CD4-positive, alpha-beta T cell (primary cell): ENCODE results near the gene SEC16A. TPM values are rescaled to one million over a fixed set of nuclear protein-coding genes. Genes with fewer than 3 reads are reported as not detected.

ENCODE experiments used
- ATAC-seq: fragments of 200-7000 bp; cut with Tn5 transposase; one replicate; pipeline ENCODE4 v1.10.0; 2022; ENCODE audit warnings: mild to moderate bottlenecking; ENCODE audit not compliant: poor library complexity
- CTCF ChIA-PET: fragments of 350-600 bp; sonication (Branson Sonifier 250); formaldehyde crosslinking; loops from one replicate; lab custom pipeline; 2021; ENCODE audit warnings: antibody characterized with exemption, inconsistent platforms; lab: Charles Lee
- POLR2A ChIA-PET: fragments of 350-600 bp; sonication (Branson Sonifier 250); formaldehyde crosslinking; loops from one replicate; lab custom pipeline; 2021; ENCODE audit warnings: antibody characterized with exemption, inconsistent platforms; lab: Charles Lee
- DNase-seq, 14 experiments: peaks; one replicate each; pipeline ENCODE4 v3.0.0-alpha.2; 2013 to 2020; ENCODE audit warnings: mixed read lengths in 2 of 14
- H3K27ac ChIP-seq, 2 donors: one replicate each; pipeline versions ENCODE4 v1.5.1 to v1.7.0; 2013; ENCODE audit warnings: low read length in 2 of 2, low read depth in 1 of 2, mild to moderate bottlenecking in 1 of 2
- H3K27me3 ChIP-seq, 2 experiments: 1 replicate in 1 of 2; 2 replicates in 1 of 2; pipeline versions ENCODE4 v1.6.1 to v1.7.0; 2013; ENCODE audit warnings: low read length in 2 of 2, control low read depth in 1 of 2, mild to moderate bottlenecking in 1 of 2, moderate library complexity in 1 of 2; ENCODE audit not compliant: insufficient read depth in 2 of 2, control insufficient read depth in 1 of 2
- H3K36me3 ChIP-seq: one replicate; pipeline ENCODE4 v1.6.1; 2013; ENCODE audit warnings: low read length, control low read depth; ENCODE audit not compliant: insufficient read depth
- H3K4me1 ChIP-seq: one replicate; pipeline ENCODE4 v1.6.1; 2013; ENCODE audit warnings: low read length, control low read depth; ENCODE audit not compliant: insufficient read depth
- H3K4me3 ChIP-seq: one replicate; pipeline ENCODE4 v1.5.1; 2013; ENCODE audit warnings: mild to moderate bottlenecking, low read length, moderate library complexity
- H3K9me3 ChIP-seq, 2 experiments: 1 replicate in 1 of 2; 2 replicates in 1 of 2; pipeline versions ENCODE4 v1.6.1 to v1.7.0; 2013; ENCODE audit warnings: low read length in 2 of 2, mild to moderate bottlenecking in 2 of 2, control low read depth in 1 of 2, moderate library complexity in 1 of 2; ENCODE audit not compliant: control insufficient read depth in 1 of 2, insufficient read depth in 1 of 2
- H3K27ac Mint-ChIP-seq: one replicate; pipeline ENCODE4 v1.8.0; 2020; ENCODE audit warnings: mixed read lengths
- H3K27me3 Mint-ChIP-seq: one replicate; pipeline ENCODE4 v1.8.0; 2021; ENCODE audit warnings: mixed read lengths
- H3K36me3 Mint-ChIP-seq: one replicate; pipeline ENCODE4 v1.8.0; 2021; ENCODE audit warnings: low read depth, mixed read lengths
- H3K4me1 Mint-ChIP-seq: one replicate; pipeline ENCODE4 v1.8.0; 2021; ENCODE audit warnings: low read depth, mixed read lengths
- H3K4me3 Mint-ChIP-seq: one replicate; pipeline ENCODE4 v1.8.0; 2020; ENCODE audit warnings: mild to moderate bottlenecking, mixed read lengths
- H3K9me3 Mint-ChIP-seq: one replicate; pipeline ENCODE4 v1.8.0; 2020; ENCODE audit warnings: mixed read lengths
- intact Hi-C, 2 experiments: fragments of 100-400 bp; cut with DNase I in 1 of 2; cut with micrococcal nuclease in 1 of 2; formaldehyde crosslinking; loops; one replicate each; pipeline versions ENCODE4 v1.15.1 to v1.9.0; 2023 to 2025; cut with DNase I, micrococcal nuclease
- polyA plus RNA-seq, 2 donors: library from polyadenylated mRNA; unstranded; fragments of 120-200 nt; gene quantifications; one replicate each; pipeline ENCODE4 v1.2.1, GENCODE V29; 2013
- total RNA-seq, 174 experiments: library from RNA in 2 of 174; stranded (reverse) in 2 of 174; gene quantifications; one replicate each; pipeline ENCODE4 v1.2.3 and lab custom pipeline; 2021 to 2026
- TF ChIP-seq, protein P1 (sequence below): fragments of 200-600 bp; IDR thresholded peaks from one replicate; pipeline ENCODE4 v1.8.0; 2022; ENCODE audit warnings: antibody characterized with exemption, mild to moderate bottlenecking

SEC16A gene, protein sequence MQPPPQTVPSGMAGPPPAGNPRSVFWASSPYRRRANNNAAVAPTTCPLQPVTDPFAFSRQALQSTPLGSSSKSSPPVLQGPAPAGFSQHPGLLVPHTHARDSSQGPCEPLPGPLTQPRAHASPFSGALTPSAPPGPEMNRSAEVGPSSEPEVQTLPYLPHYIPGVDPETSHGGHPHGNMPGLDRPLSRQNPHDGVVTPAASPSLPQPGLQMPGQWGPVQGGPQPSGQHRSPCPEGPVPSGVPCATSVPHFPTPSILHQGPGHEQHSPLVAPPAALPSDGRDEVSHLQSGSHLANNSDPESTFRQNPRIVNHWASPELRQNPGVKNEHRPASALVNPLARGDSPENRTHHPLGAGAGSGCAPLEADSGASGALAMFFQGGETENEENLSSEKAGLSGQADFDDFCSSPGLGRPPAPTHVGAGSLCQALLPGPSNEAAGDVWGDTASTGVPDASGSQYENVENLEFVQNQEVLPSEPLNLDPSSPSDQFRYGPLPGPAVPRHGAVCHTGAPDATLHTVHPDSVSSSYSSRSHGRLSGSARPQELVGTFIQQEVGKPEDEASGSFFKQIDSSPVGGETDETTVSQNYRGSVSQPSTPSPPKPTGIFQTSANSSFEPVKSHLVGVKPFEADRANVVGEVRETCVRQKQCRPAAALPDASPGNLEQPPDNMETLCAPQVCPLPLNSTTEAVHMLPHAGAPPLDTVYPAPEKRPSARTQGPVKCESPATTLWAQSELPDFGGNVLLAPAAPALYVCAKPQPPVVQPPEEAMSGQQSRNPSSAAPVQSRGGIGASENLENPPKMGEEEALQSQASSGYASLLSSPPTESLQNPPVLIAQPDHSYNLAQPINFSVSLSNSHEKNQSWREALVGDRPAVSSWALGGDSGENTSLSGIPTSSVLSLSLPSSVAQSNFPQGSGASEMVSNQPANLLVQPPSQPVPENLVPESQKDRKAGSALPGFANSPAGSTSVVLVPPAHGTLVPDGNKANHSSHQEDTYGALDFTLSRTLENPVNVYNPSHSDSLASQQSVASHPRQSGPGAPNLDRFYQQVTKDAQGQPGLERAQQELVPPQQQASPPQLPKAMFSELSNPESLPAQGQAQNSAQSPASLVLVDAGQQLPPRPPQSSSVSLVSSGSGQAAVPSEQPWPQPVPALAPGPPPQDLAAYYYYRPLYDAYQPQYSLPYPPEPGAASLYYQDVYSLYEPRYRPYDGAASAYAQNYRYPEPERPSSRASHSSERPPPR (N-terminal part only)
- total RNA-seq (10 to 100 TPM; 73.0 to 75.0 TPM), total RNA-seq (lab: John Stamatoyannopoulos, UW) (119 to 508 (median 200) reads per million in 172 experiments)
- 46.5 TPM for polyA plus RNA-seq (2013, experiment 1 of 2)
- polyA plus RNA-seq (2013, experiment 2 of 2): 49.0 TPM

DNA sequence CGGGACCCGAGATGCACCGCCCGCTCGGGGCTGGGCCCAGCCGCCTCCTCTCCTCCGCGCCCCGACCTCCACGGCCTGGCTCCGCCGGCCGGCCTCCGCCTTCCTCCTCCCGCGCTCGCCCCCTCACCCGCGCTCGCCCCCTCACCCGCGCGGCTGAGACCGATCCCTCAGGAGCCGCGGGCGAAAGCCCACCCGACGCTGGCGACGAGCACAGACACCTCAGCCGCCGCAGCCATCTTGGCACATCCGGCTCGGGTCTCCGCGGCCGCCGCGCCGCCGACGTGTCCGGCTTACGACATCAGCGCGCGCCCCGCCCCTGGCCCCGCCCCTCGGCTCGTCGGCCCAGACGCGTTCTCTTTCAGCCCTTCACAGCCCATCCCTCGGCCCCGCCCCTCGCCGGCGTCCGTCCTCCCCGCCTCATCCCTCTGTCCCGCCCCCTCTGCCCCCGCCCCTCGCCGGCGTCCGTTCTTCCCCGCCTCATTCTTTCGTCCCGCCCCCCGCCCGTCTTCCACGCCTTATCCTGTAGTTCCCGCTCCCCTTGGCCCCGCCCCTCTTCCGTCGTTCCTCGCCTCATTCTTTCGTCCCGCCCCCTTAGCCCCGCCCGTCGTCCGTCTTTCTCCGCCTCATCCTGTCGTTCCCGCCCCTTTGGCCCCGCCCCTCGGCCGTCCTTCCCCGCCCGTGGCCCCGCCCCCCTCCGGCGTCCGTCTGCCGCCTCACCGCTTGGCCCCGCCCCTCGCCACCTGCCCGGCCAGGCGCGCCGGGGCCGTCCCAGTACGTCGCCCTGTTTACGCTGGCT is at the start of gene SEC16A:
SEC16A (minus strand) TSS at position 248 of the 796 bp plus-strand sequence. CDS start 5,425 bp downstream, outside the sequence.
- H3K27me3 Mint-ChIP-seq: no peaks in the 10 kb centered on the region
- ChIA-PET CTCF (interaction anchor here (0.8 to 2.8 kb wide), 4 partner anchors 56 to 189 kb away, joined by 3 to 10 read pairs (median 3); no protein-coding TSS in a partner anchor), POLR2A (interaction anchor here (0.8 to 2.4 kb wide), 8 partner anchors 44 to 245 kb away, joined by 3 to 25 read pairs (median 4); partner anchors contain the start of genes DNLZ and NOTCH1)
- intact Hi-C loops: loop anchor here (1.0 to 10.0 kb wide), 7 partner anchors 62 to 604 kb away; partner anchors contain the start of genes DNLZ (in 1 of the 2), MAN1B1 (in 1 of the 2), NOTCH1 (in 1 of the 2) and QSOX2 (in 1 of the 2)
- Histone ChIP-seq H3K4me1 (peaks cover 36% of the 10 kb centered on the region), H3K27ac (peak within 1 kb of the TSS; percentile 97 to 99), H3K27me3 (no peaks in the 10 kb centered on the region), H3K4me3 (peak within 1 kb of the TSS; percentile 63), H3K9me3 (no peaks in the 10 kb centered on the region), H3K36me3 (peaks cover 11% of the 10 kb centered on the region)
- H3K27ac Mint-ChIP-seq: peak within 1 kb of the TSS; percentile 99
- TF ChIP-seq, protein P1, sequence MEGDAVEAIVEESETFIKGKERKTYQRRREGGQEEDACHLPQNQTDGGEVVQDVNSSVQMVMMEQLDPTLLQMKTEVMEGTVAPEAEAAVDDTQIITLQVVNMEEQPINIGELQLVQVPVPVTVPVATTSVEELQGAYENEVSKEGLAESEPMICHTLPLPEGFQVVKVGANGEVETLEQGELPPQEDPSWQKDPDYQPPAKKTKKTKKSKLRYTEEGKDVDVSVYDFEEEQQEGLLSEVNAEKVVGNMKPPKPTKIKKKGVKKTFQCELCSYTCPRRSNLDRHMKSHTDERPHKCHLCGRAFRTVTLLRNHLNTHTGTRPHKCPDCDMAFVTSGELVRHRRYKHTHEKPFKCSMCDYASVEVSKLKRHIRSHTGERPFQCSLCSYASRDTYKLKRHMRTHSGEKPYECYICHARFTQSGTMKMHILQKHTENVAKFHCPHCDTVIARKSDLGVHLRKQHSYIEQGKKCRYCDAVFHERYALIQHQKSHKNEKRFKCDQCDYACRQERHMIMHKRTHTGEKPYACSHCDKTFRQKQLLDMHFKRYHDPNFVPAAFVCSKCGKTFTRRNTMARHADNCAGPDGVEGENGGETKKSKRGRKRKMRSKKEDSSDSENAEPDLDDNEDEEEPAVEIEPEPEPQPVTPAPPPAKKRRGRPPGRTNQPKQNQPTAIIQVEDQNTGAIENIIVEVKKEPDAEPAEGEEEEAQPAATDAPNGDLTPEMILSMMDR: no peak
- H3K4me1 Mint-ChIP-seq: peaks cover 49% of the 10 kb centered on the region
- ATAC-seq (peak; percentile 72), DNase-seq (peak; percentile 98 to 100 (median 100))
- H3K36me3 Mint-ChIP-seq: peaks cover 39% of the 10 kb centered on the region
- H3K4me3 Mint-ChIP-seq: peak within 1 kb of the TSS; percentile 100
- no peaks in the 10 kb centered on the region for H3K9me3 Mint-ChIP-seq

DNA sequence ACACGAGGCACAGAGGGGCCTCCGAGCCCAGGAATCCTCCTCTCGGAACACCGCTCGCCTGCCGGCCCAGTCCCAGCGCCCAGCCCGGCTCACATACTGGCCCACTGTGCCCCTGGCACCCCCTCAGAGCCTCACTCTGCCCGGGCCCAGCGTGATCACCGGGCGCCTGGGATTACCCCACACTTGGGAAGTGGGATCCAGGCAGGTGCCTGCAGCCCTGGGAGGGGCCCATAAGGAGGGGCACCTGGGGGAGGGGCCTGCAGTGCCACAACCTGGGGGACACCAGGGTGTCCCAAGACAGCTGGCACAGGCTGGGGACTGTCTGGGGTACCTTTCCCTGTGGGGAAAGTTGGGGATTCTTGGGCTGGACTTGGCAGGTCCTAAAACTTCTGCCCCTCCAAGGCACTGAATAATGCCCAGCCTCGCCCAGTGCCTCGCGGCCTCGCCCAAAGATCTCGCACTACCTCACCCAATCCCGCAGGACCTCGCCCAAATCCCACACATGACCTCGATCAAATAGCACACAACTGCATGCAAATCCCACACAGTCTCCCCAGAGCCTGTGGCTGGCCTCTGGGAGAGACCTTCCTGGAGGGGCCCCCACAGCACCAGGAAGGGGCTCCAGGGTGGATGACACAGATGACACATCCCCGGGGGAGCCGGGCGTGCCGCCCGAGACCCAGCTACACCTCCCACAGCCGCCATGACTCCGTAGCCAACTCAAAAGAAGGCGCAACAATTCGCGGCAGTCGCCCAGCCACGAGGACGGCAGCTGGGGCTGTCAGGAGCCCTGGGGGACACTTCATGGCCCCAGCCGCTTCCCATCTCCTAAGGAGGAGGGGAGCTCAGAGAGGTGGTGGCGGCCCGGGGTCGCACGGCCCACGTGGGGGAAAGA is 49.3 kb upstream of the SEC16A start:
- no peaks in the 10 kb centered on the region for H3K9me3 ChIP-seq
- no peak overlapping the region for H3K27ac ChIP-seq
- peaks cover 5% of the 10 kb centered on the region for H3K36me3 ChIP-seq
- ChIA-PET POLR2A (interaction anchor here (0.9 to 1.5 kb wide), 3 partner anchors 20 to 196 kb away, joined by 3 to 5 read pairs (median 3); no protein-coding TSS in a partner anchor), CTCF (interaction anchor here (1.4 kb wide), 1 partner anchor 43 kb away, joined by 4 read pairs; no protein-coding TSS in a partner anchor)
- no peaks in the 10 kb centered on the region for H3K27me3 ChIP-seq
- peak overlapping the region; percentile 49 for H3K4me3 Mint-ChIP-seq
- no peaks in the 10 kb centered on the region for H3K27me3 Mint-ChIP-seq
- TF ChIP-seq, protein P1: no peak
- H3K4me1 ChIP-seq: peaks cover 85% of the 10 kb centered on the region
- H3K27ac Mint-ChIP-seq: peak overlapping the region; percentile 94
- no peaks in the 10 kb centered on the region for H3K36me3 Mint-ChIP-seq
- peak in 2 of 14 experiments; percentile 21 to 25 for DNase-seq
- peaks cover 36% of the 10 kb centered on the region for H3K4me1 Mint-ChIP-seq
- no peak for ATAC-seq
- intact Hi-C loops: no loop called here
- H3K9me3 Mint-ChIP-seq: no peaks in the 10 kb centered on the region
- peak overlapping the region; percentile 49 for H3K4me3 ChIP-seq
